Pancreas (tissue), 10 donors: ENCODE results near the gene MYO7B. TPM values are rescaled to one million over a fixed set of nuclear protein-coding genes. Genes with fewer than 3 reads are reported as not detected.

Experiments used
- ATAC-seq, 4 donors: fragments of 200-7000 bp; cut with Tn5 transposase; one replicate each; pipeline versions ENCODE4 v1.8.0 to v1.9.1; 2020; ENCODE audit warnings: mild to moderate bottlenecking in 4 of 4, moderate library complexity in 4 of 4
- DNase-seq, 6 donors: peaks; one replicate each; pipeline ENCODE4 v3.0.0-alpha.2; 2020
- FAIRE-seq: peaks from 2 replicates; lab custom pipeline; 2012; peaks lifted over from hg19 to GRCh38; lab: Jason Lieb, UNC
- H3K27ac ChIP-seq, 4 donors: fragments of 200-600 bp; sonication (generic); 1 replicate in 3 of 4; 2 replicates in 1 of 4; pipeline versions ENCODE4 v1.5.0 to v1.8.0; 2020
- H3K27me3 ChIP-seq, 4 donors: fragments of 200-600 bp; one replicate each; pipeline ENCODE4 v1.8.0; 2021
- H3K36me3 ChIP-seq, 3 donors: fragments of 200-600 bp; sonication (generic) in 1 of 3; one replicate each; pipeline versions ENCODE4 v1.5.0 to v1.8.0; 2020 to 2021
- H3K4me1 ChIP-seq, 3 donors: fragments of 200-600 bp; one replicate each; pipeline ENCODE4 v1.8.0; 2021
- H3K4me3 ChIP-seq, 4 donors: fragments of 200-600 bp; sonication (generic) in 2 of 4; one replicate each; pipeline versions ENCODE4 v1.5.0 to v1.8.0; 2020 to 2021
- H3K9me3 ChIP-seq, 4 donors: fragments of 200-600 bp; one replicate each; pipeline ENCODE4 v1.8.0; 2021
- WGBS, 2 donors: extraction: QIAGEN DNeasy Blood & Tissue Kit; methylation state at CpG; one replicate each; pipeline ENCODE4 v1.1.7; 2013; 5-methylcytosine and 5-hydroxymethylcytosine counted together
- intact Hi-C, 3 donors: fragments of 100-400 bp; cut with DNase I; formaldehyde crosslinking; loops; one replicate each; pipeline versions ENCODE4 v1.11.1 to v1.14.2; 2022
- polyA plus RNA-seq, 2 donors: library from polyadenylated mRNA; stranded (reverse); fragments of 200-250 nt; gene quantifications; one replicate each; pipeline ENCODE4 v1.2.3, GENCODE V29; 2013
- total RNA-seq, 6 donors: library from RNA; stranded (reverse); fragmentation: NEBNext Ultra II Directional in 4 of 6; extraction: Animal tissue kit (Norgen Biotek cat#: 25700) in 4 of 6; gene quantifications; one replicate each; pipeline versions ENCODE4 v1.2.1 to v1.2.4, GENCODE V29; 2021 to 2023
- TF ChIP-seq, protein P1 (sequence below), 4 donors: fragments of 200-600 bp; sonication (generic) in 3 of 4; IDR thresholded peaks; one replicate each; pipeline versions ENCODE4 v1.5.0 to v1.8.0; 2021; ENCODE audit warnings: antibody characterized with exemption in 4 of 4
- donor health status: healthy with polysubstance abuse.
- donor health status: DM: no; HTN: no; CAD: no; lungs with moderate emphysema.
- donor health status: DM: no; HTN: no; CAD: no.
- donor health status: control.
- donor health status: control.
- donor health status: Bipolar disorder and iron deficiency.
- donor health status: DM: yes; HTN: yes; CAD: no.
- donor health status: DM: no; HTN: no; CAD: no.
- donor health status: DM: no; HTN: no; CAD: no.
- donor health status: DM: yes; HTN: yes; CAD: no.

Gene MYO7B
- total and polyA plus RNA-seq, 8 donors, result 0.12 to 1.5 (median 0.83) TPM

- FAIRE-seq, result no peak
- H3K36me3 ChIP-seq, result no peaks in the 10 kb centered on the region
- WGBS, 2 donors, result 50 to 62% methylated on average over 6 of the region's 6 CpGs
- no peaks in the 10 kb centered on the region for H3K9me3 ChIP-seq
- intact Hi-C loops, result no loop called here
- no peaks in the 10 kb centered on the region for H3K4me1 ChIP-seq
- no peak overlapping the region for H3K27ac ChIP-seq
- no peak overlapping the region for H3K4me3 ChIP-seq
- TF ChIP-seq, protein P1, sequence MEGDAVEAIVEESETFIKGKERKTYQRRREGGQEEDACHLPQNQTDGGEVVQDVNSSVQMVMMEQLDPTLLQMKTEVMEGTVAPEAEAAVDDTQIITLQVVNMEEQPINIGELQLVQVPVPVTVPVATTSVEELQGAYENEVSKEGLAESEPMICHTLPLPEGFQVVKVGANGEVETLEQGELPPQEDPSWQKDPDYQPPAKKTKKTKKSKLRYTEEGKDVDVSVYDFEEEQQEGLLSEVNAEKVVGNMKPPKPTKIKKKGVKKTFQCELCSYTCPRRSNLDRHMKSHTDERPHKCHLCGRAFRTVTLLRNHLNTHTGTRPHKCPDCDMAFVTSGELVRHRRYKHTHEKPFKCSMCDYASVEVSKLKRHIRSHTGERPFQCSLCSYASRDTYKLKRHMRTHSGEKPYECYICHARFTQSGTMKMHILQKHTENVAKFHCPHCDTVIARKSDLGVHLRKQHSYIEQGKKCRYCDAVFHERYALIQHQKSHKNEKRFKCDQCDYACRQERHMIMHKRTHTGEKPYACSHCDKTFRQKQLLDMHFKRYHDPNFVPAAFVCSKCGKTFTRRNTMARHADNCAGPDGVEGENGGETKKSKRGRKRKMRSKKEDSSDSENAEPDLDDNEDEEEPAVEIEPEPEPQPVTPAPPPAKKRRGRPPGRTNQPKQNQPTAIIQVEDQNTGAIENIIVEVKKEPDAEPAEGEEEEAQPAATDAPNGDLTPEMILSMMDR (IDR thresholded peaks at IDR 0.05), result no peak
- H3K27me3 ChIP-seq, result no peaks in the 10 kb centered on the region
- no peak for DNase-seq
- ATAC-seq, result no peak
Measured at GRCh38 chr2:127545189-127545588, 9.7 kb downstream of the MYO7B start.

GRCh38 chr2:127545796-127546195, 10.3 kb downstream of the MYO7B start:
- no peak overlapping the region for H3K4me3 ChIP-seq
- no peaks in the 10 kb centered on the region for H3K9me3 ChIP-seq
- no peaks in the 10 kb centered on the region for H3K27me3 ChIP-seq
- WGBS, 2 donors, result 90 to 100% methylated on average over 1 of the region's 1 CpG
- no peaks in the 10 kb centered on the region for H3K36me3 ChIP-seq
- intact Hi-C loops, result no loop called here
- TF ChIP-seq, protein P1 (IDR thresholded peaks at IDR 0.05), result no peak
- no peaks in the 10 kb centered on the region for H3K4me1 ChIP-seq
- DNase-seq (no peak), ATAC-seq (no peak), FAIRE-seq (no peak)
- no peak overlapping the region for H3K27ac ChIP-seq

DNA sequence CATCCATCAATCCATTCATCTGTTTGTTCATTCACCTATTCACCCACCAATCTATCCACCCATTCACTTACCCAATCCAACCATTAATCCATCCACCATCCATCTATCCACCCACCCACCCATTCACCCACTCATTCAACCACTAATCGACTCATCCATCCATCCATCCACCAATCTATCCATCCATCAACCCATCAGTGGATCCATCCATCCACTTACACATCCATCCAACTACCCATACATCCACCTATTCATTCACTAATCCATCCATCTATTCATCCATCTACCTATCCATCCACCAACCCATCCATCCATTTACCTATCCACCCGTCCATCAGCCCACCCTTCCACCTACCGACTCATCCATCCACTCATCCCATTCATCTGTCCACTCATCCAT, 11.3 kb downstream of the MYO7B start:
- Histone ChIP-seq H3K36me3 (no peaks in the 10 kb centered on the region), H3K4me3 (no peak overlapping the region), H3K27me3 (no peaks in the 10 kb centered on the region), H3K27ac (no peak overlapping the region), H3K4me1 (no peaks in the 10 kb centered on the region), H3K9me3 (no peaks in the 10 kb centered on the region)
- WGBS, 2 donors, result 63 to 74% methylated on average over 3 of the region's 3 CpGs
- DNase-seq (no peak), ATAC-seq (no peak), FAIRE-seq (no peak)
- intact Hi-C loops, result no loop called here
- TF ChIP-seq, protein P1 (IDR thresholded peaks at IDR 0.05), result no peak

- Histone ChIP-seq H3K27me3 (no peaks in the 10 kb centered on the region), H3K36me3 (no peaks in the 10 kb centered on the region), H3K4me3 (no peak overlapping the region), H3K4me1 (no peaks in the 10 kb centered on the region), H3K9me3 (no peaks in the 10 kb centered on the region), H3K27ac (no peak overlapping the region)
- TF ChIP-seq, protein P1 (IDR thresholded peaks at IDR 0.05), result no peak
- 70 to 81% methylated on average over 7 of the region's 7 CpGs for WGBS, 2 donors
- no peak for FAIRE-seq
- DNase-seq, result no peak
- intact Hi-C loops, result no loop called here
- no peak for ATAC-seq
Measured at GRCh38 chr2:127551221-127551930, 15.9 kb downstream of the MYO7B start.

GRCh38 chr2:127552336-127552735, 16.9 kb downstream of the MYO7B start:
- Histone ChIP-seq H3K9me3 (no peaks in the 10 kb centered on the region), H3K27ac (no peak overlapping the region), H3K36me3 (no peaks in the 10 kb centered on the region), H3K4me3 (no peak overlapping the region), H3K27me3 (no peaks in the 10 kb centered on the region), H3K4me1 (no peaks in the 10 kb centered on the region)
- DNase-seq (no peak), FAIRE-seq (no peak), ATAC-seq (no peak)
- TF ChIP-seq, protein P1 (IDR thresholded peaks at IDR 0.05), result no peak
- WGBS, 2 donors, result 70 to 78% methylated on average over 6 of the region's 6 CpGs
- intact Hi-C loops, result no loop called here
